Suprapubic skin (tissue), 4 donors: ENCODE data around the gene NCDN.

ENCODE experiments used
- POLR2A ChIP-seq, 2 donors: fragments of 450-650 bp; IDR thresholded peaks; one replicate each; pipeline ENCODE4 v1.6.1; 2017; ENCODE audit warnings: antibody characterized with exemption in 2 of 2, mild to moderate bottlenecking in 2 of 2, moderate library complexity in 2 of 2
- POLR2AphosphoS5 ChIP-seq, 3 donors: sonication (generic); formaldehyde crosslinking; IDR thresholded peaks; one replicate each; pipeline ENCODE4 v1.6.1; 2017; ENCODE audit warnings: antibody characterized with exemption in 3 of 3
- TF ChIP-seq, protein P1 (sequence below), 2 donors: fragments of 200-600 bp in 1 of 2; fragments of 450-650 bp in 1 of 2; sonication (generic) in 1 of 2; IDR thresholded peaks; one replicate each; pipeline ENCODE4 v1.5.1; 2016 to 2019; ENCODE audit warnings: antibody characterized with exemption in 2 of 2, mild to moderate bottlenecking in 1 of 2, moderate library complexity in 1 of 2

DNA sequence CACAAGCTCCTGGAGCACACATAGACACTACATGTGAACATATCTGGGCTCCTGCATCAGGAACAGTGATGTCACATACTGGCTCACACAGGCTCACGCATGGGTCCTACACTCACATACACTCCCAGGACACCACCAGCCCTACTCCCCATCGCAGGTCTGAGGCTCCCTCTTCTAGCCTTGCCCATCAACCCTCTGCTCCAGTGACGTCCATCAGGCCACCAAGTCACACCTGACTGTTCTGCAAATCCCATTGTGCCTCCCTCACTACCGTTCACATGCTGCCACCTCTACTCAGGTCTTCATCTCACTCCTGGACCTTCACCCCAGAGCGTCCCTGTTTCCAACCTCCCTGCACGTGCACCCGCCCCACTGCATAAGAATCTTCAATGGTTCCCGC is 33.6 kb downstream of the NCDN start:
- TF ChIP-seq, protein P1, sequence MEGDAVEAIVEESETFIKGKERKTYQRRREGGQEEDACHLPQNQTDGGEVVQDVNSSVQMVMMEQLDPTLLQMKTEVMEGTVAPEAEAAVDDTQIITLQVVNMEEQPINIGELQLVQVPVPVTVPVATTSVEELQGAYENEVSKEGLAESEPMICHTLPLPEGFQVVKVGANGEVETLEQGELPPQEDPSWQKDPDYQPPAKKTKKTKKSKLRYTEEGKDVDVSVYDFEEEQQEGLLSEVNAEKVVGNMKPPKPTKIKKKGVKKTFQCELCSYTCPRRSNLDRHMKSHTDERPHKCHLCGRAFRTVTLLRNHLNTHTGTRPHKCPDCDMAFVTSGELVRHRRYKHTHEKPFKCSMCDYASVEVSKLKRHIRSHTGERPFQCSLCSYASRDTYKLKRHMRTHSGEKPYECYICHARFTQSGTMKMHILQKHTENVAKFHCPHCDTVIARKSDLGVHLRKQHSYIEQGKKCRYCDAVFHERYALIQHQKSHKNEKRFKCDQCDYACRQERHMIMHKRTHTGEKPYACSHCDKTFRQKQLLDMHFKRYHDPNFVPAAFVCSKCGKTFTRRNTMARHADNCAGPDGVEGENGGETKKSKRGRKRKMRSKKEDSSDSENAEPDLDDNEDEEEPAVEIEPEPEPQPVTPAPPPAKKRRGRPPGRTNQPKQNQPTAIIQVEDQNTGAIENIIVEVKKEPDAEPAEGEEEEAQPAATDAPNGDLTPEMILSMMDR (IDR thresholded peaks at IDR 0.05): no peak
- no peak for TF ChIP-seq POLR2A (IDR thresholded peaks at IDR 0.05)
- no peak for TF ChIP-seq POLR2AphosphoS5 (IDR thresholded peaks at IDR 0.05)
